Stimulated activated naive B cell treated with anti-CD40 and anti-IgM and Interleukin-4, amounts not matched to agents 10 μg/mL and 1 μg/mL and 100 μg/mL, for 72 hours (primary cell): Measurements from ENCODE around the gene PTPRN.
"Not testable (repeated sequence)": the region's sequence is repeated elsewhere in the genome, so short reads cannot be mapped to it uniquely, and the experiment has no call there.

Source experiments
- ATAC-seq, 2 donors: fragments of 150-1000 bp; cut with Tn5 transposase; replicated peaks; 2 replicates each; pipeline ENCODE4 v1.10.0; 2021; ENCODE audit warnings: moderate library complexity in 1 of 2
- DNase-seq: peaks from one replicate; pipeline ENCODE4 v3.0.0; 2021
- H3K27ac Mint-ChIP-seq: one replicate; pipeline ENCODE4 v1.8.0; 2022; ENCODE audit warnings: mild to moderate bottlenecking, mixed read lengths
- H3K27me3 Mint-ChIP-seq, 2 donors: one replicate each; pipeline ENCODE4 v1.8.0; 2022; ENCODE audit warnings: mixed read lengths in 2 of 2
- H3K36me3 Mint-ChIP-seq, 2 donors: one replicate each; pipeline ENCODE4 v1.8.0; 2022; ENCODE audit warnings: mixed read lengths in 2 of 2, mild to moderate bottlenecking in 1 of 2
- H3K4me1 Mint-ChIP-seq, 2 donors: one replicate each; pipeline ENCODE4 v1.8.0; 2022; ENCODE audit warnings: mixed read lengths in 2 of 2, mild to moderate bottlenecking in 1 of 2
- H3K4me3 Mint-ChIP-seq, 2 donors: one replicate each; pipeline ENCODE4 v1.8.0; 2022; ENCODE audit warnings: mild to moderate bottlenecking in 2 of 2, mixed read lengths in 2 of 2, moderate library complexity in 1 of 2
- H3K9me3 Mint-ChIP-seq, 2 donors: one replicate each; pipeline ENCODE4 v1.8.0; 2022; ENCODE audit warnings: mixed read lengths in 2 of 2, mild to moderate bottlenecking in 1 of 2

Gene PTPRN

GRCh38 chr2:219327719-219328118, 18.5 kb upstream of the PTPRN start:
- no peak overlapping the region for H3K27ac Mint-ChIP-seq
- H3K27me3 Mint-ChIP-seq = peaks cover 68 to 90% of the 10 kb centered on the region in 2 donors
- H3K4me3 Mint-ChIP-seq = no peak overlapping the region
- DNase-seq (no peak), ATAC-seq (no peak)
- H3K4me1 Mint-ChIP-seq = peaks cover 0 to 7% of the 10 kb centered on the region in 2 donors
- H3K36me3 Mint-ChIP-seq = peaks cover 0 to 3% of the 10 kb centered on the region in 2 donors
- peaks cover 0 to 3% of the 10 kb centered on the region in 2 donors for H3K9me3 Mint-ChIP-seq

GRCh38 chr2:219325657-219326315, 16.6 kb upstream of the PTPRN start:
- no peaks in the 10 kb centered on the region for H3K36me3 Mint-ChIP-seq
- no peak for DNase-seq
- H3K4me1 Mint-ChIP-seq = no peaks in the 10 kb centered on the region
- no peaks in the 10 kb centered on the region for H3K9me3 Mint-ChIP-seq
- ATAC-seq = no peak
- H3K27me3 Mint-ChIP-seq = peaks cover 64 to 86% of the 10 kb centered on the region in 2 donors
- no peak overlapping the region for H3K4me3 Mint-ChIP-seq
- H3K27ac Mint-ChIP-seq = no peak overlapping the region

DNA sequence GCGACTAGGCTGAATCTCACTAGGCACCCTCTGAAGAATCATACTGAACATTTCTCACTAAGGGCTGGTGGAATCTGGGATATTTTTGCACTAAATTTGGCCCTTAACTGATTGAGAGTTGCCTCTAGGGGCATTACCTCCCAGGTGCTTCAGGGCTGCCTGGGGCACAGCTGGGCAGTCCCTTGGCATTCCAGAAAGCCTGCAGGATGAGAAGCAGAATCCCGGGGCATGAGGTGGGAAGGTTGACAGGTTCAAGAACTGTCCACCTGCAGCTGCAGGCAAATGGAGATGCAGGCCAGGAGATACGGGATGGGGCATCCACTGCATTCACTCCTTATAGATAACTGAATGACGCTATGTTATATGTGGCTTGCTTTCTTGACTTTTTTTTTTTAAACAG, 15.9 kb upstream of the PTPRN start:
- DNase-seq (no peak), ATAC-seq (no peak)
- Mint-ChIP-seq H3K27me3 (peaks cover 63 to 79% of the 10 kb centered on the region in 2 donors), H3K36me3 (no peaks in the 10 kb centered on the region), H3K9me3 (no peaks in the 10 kb centered on the region), H3K4me1 (no peaks in the 10 kb centered on the region), H3K27ac (no peak overlapping the region), H3K4me3 (no peak overlapping the region)

- H3K27me3 Mint-ChIP-seq = peaks cover 56 to 64% of the 10 kb centered on the region in 2 donors
Observed at GRCh38 chr2:219323434-219323833, 14.2 kb upstream of the PTPRN start.

GRCh38 chr2:219314804-219315468, 5.7 kb upstream of the PTPRN start:
- no peak overlapping the region for H3K27ac Mint-ChIP-seq
- H3K4me3 Mint-ChIP-seq = no peak overlapping the region
- DNase-seq (no peak), ATAC-seq (no peak)
- H3K4me1 Mint-ChIP-seq = no peaks in the 10 kb centered on the region
- peaks cover 3% of the 10 kb centered on the region in 2 donors for H3K9me3 Mint-ChIP-seq
- H3K36me3 Mint-ChIP-seq = peaks cover 0 to 3% of the 10 kb centered on the region in 2 donors
- peaks cover 16 to 23% of the 10 kb centered on the region in 2 donors for H3K27me3 Mint-ChIP-seq

More at GRCh38 chr2:219323434-219323833, 14.2 kb upstream of the PTPRN start:
- ATAC-seq (no peak), DNase-seq (no peak)
- no peak overlapping the region for H3K4me3 Mint-ChIP-seq
- no peaks in the 10 kb centered on the region for H3K4me1 Mint-ChIP-seq
- no peaks in the 10 kb centered on the region for H3K9me3 Mint-ChIP-seq
- no peaks in the 10 kb centered on the region for H3K36me3 Mint-ChIP-seq
- no peak overlapping the region for H3K27ac Mint-ChIP-seq

DNA sequence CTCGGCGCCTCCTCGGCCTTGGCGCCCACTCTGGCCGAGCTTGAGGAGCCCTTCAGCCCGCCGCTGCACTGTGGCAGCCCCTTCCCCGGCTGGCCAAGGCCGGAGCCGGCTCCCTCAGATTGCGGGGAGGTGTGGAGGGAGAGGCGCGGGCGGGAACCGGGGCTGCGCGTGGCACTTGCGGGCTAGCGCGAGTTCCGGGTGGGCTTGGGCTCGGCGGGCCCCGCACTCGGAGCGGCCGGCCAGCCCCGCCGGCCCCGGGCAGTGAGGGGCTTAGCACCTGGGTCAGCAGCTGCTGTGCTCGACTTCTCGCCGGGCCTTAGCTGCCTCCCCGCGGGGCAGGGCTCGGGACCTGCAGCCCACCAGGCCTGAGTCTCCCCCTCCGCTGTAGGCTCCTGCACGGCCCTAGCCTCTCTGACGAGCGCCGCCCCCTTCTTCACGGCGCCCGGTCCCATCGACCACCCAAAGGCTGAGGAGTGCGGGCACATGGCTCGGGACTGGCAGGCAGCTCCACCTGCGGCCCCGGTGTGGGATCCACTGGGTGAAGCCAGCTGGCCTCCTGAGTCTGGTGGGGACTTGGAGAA, 3.6 kb upstream of the PTPRN start:
- ATAC-seq, H3K9me3 Mint-ChIP-seq, H3K4me1 Mint-ChIP-seq, H3K36me3 Mint-ChIP-seq, DNase-seq, H3K4me3 Mint-ChIP-seq, H3K27ac Mint-ChIP-seq: not testable (repeated sequence)
- H3K27me3 Mint-ChIP-seq = peaks cover 33 to 34% of the 10 kb centered on the region in 2 donors

- Mint-ChIP-seq H3K4me3 (no peak overlapping the region), H3K36me3 (peaks cover 0 to under 1% of the 10 kb centered on the region in 2 donors), H3K4me1 (no peaks in the 10 kb centered on the region), H3K27ac (no peak overlapping the region), H3K27me3 (peaks cover 52 to 65% of the 10 kb centered on the region in 2 donors), H3K9me3 (peaks cover under 1 to 2% of the 10 kb centered on the region in 2 donors)
- peak; percentile 37 for DNase-seq
- peak; percentile 74 to 76 for ATAC-seq
Observed at GRCh38 chr2:219308142-219309101, 779 bp downstream of the PTPRN start.

GRCh38 chr2:219306047-219306446, 3.2 kb downstream of the PTPRN start:
- Mint-ChIP-seq H3K4me1 (no peaks in the 10 kb centered on the region), H3K27ac (no peak overlapping the region), H3K4me3 (no peak overlapping the region), H3K36me3 (no peaks in the 10 kb centered on the region), H3K9me3 (peaks cover 0 to 1% of the 10 kb centered on the region in 2 donors), H3K27me3 (peaks cover 67 to 79% of the 10 kb centered on the region in 2 donors)
- DNase-seq = no peak
- no peak for ATAC-seq

GRCh38 chr2:219304223-219304622, 5.0 kb downstream of the PTPRN start:
- Mint-ChIP-seq H3K9me3 (peaks cover 0 to 1% of the 10 kb centered on the region in 2 donors), H3K4me1 (no peaks in the 10 kb centered on the region), H3K36me3 (no peaks in the 10 kb centered on the region), H3K27ac (no peak overlapping the region), H3K4me3 (no peak overlapping the region), H3K27me3 (peaks cover 63 to 75% of the 10 kb centered on the region in 2 donors)
- ATAC-seq (no peak), DNase-seq (no peak)

DNA sequence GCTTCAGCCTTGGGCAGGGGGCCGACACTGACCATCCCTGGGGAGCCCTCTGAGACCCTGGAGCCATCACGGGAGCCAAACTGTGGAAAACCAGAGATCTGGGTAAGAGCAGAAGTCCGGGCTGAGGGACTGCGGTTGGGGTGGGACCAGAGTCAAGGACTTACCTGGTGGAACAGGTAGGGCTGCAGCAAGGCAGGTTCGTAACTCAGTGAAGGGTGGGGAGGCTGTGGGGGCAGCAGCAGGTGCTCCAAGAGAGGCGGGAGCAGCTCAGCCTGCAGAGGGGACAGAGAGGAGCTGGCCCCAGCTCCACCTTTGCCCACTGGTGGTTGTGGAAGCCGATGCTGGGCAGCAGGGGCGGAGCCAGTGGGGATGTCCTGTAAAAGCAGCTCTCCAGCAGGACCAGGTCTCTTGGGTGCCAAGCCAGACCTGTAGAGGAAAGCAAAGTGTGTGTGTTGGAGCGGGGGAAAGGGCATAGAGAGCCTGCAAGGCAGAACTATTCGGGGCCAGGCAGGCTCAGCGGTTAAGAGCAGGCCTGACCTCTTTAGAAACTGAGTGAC, 6.7 kb downstream of the PTPRN start:
- no peak overlapping the region for H3K27ac Mint-ChIP-seq
- ATAC-seq (no peak), DNase-seq (no peak)
- H3K27me3 Mint-ChIP-seq = peaks cover 58 to 65% of the 10 kb centered on the region in 2 donors
- no peak overlapping the region for H3K4me3 Mint-ChIP-seq
- H3K4me1 Mint-ChIP-seq = peaks cover 0 to 4% of the 10 kb centered on the region in 2 donors
- H3K36me3 Mint-ChIP-seq = no peaks in the 10 kb centered on the region
- peaks cover 0 to 1% of the 10 kb centered on the region in 2 donors for H3K9me3 Mint-ChIP-seq

- Mint-ChIP-seq H3K36me3 (no peaks in the 10 kb centered on the region), H3K4me3 (no peak overlapping the region), H3K4me1 (peaks cover 6 to 7% of the 10 kb centered on the region in 2 donors), H3K9me3 (no peaks in the 10 kb centered on the region), H3K27ac (no peak overlapping the region), H3K27me3 (peaks cover 45 to 47% of the 10 kb centered on the region in 2 donors)
- ATAC-seq (no peak), DNase-seq (no peak)
Observed at GRCh38 chr2:219300022-219300421, 9.2 kb downstream of the PTPRN start.

DNA sequence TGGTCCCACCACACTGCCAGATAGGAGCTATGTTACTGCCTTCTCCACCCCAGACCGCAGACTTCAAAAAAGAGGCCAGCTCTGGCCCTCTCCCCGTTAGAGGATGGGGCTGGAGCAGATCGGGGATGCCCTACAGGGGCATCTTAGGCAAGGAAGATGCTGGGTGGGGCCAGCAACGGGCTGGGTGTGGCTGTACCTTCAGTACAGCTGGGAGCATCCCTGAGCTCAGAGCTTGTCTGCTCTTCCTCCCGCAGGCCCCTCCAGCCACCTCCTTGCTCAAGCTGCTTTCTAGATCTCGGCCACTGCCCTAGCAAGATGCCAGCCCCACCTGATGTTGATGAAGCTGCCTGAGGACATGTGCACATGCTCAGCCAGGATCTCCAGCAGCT, 9.8 kb downstream of the PTPRN start:
- Mint-ChIP-seq H3K27ac (no peak overlapping the region), H3K4me3 (no peak overlapping the region)

DNA sequence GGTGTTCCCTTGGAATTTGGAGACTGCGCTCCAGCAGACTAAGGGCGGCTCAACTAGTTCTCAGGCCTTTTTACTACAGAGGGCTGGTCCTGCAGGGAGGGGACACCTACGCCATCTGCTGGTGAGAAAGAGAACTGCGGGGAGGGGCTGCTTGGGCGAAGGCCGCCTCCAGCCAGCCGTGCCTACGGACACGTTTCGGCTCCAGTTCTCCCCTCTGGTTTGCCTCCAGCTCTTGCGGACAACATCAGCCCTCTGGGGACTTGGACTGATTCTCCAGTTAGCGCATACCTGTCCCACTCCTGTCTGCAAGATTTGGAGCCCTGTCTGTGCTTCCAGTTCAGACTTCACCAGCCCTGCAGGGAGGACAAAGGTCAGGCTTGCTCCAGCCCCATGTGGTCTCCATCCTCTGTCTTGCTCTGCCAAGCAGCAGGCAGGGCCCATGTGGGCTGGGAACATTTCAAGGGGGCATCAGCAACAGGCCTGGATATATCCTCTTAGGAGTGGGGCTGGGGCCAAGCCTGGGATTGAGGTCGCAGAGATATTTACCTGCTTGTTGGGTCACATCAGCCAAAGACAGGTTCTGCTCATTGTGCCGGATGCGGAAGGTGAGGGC, 10.3 kb downstream of the PTPRN start:
- peak; percentile 66 to 68 for ATAC-seq
- peak; percentile 79 for DNase-seq
- Mint-ChIP-seq H3K27me3 (peaks cover 37 to 40% of the 10 kb centered on the region in 2 donors), H3K36me3 (no peaks in the 10 kb centered on the region), H3K4me3 (no peak overlapping the region), H3K9me3 (no peaks in the 10 kb centered on the region), H3K27ac (no peak overlapping the region), H3K4me1 (peaks cover 13 to 15% of the 10 kb centered on the region in 2 donors)

More for the DNA sequence above, 9.8 kb downstream of the PTPRN start:
- Mint-ChIP-seq H3K27me3 (peaks cover 39 to 40% of the 10 kb centered on the region in 2 donors), H3K9me3 (no peaks in the 10 kb centered on the region), H3K36me3 (no peaks in the 10 kb centered on the region), H3K4me1 (peaks cover 8 to 10% of the 10 kb centered on the region in 2 donors)
- DNase-seq = no peak
- no peak for ATAC-seq
